HG03196 (cell line): ENCODE results near the gene SMG9.
A peak's percentile ranks its signal among the peaks of the same experiment; 100 is the strongest.
"Not testable (repeated sequence)": the region's sequence is repeated elsewhere in the genome, so short reads cannot be mapped to it uniquely, and the experiment has no call there.

Experiments used
- ATAC-seq: cut with Tn5 transposase; IDR thresholded peaks from one replicate; pipeline ENCODE4 v1.9.1; 2021; ENCODE audit not compliant: unreplicated experiment

The SMG9 gene

DNA sequence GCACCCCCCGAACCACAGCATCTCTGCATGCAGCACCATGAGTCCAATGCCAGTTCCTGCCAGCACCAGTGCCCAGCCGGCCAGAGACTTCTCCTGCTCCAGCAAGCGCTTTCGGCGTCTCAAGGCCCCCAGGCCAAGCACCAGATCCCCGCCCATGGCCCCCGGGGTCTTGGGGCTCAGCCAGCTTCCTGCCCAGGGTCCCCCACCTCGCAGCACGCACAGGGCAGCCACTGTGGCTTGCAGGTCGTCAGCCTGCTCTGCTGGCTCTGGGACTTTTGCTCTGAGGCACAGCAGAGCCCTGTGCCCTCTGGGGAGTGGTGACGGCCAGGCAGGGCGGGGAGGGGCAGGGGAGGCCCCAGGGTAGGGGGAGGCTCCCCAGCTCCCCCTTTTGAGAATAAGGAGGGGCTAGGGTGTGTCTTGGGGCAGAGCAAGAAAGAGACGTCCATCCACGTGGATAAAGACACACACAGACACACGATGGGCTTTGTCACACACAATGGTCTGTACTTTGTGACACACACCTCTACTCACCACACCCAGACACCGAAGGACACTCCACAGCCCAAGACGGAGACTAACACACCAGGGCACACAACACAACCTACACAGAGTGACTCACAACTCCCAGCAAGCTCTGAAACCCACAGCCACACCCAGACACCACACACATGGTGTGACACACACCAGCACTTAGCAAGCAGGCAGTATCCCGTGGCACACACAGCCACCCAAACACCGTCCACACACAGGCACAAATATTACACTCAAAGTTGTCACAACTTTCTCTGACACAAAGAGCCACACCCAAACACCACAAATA is 26.2 kb upstream of the SMG9 start, which contains the start of gene KCNN4:
Gene KCNN4, minus strand, starts transcription at position 268 of the 820 bp plus-strand sequence. Its CDS starts 112 bp downstream, at position 156.
- no peak for ATAC-seq

- no peak for ATAC-seq
Measured at GRCh38 chr19:43779820-43780219, 25.1 kb upstream of the SMG9 start.

DNA sequence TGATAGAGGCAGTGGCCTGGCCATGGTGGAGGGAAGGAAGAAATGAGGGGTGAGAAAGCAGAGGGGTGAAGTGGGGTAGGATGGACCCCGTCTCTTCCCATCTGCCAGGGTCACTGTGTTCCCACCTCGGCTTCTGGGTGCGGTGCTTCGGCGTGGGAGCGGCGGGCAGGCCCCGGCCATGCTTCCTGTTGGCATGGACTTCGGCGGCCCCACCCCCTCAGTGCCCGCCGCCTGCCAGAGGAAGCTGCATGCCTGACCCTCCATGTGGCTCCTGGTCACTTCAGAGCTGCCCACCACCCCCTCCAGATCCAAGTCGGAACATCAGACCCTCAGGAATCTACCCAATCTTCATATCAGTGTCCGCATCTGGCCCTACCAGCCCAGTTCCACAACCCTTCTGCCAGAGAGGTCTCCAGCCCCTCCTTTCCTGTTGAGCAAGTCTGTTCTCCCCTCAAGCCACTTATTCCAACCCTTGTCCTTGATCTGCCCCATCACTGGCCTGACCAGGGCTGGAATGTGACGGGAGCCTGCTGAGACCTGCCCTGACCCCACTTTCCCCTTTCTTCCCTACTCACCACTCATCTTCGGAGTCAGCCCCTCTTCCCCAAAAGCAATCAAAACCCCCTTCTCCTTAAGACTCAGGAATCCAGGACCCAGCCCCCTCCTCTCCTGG is 24.5 kb upstream of the SMG9 start:
- ATAC-seq = no peak

GRCh38 chr19:43778651-43779050 is 23.9 kb upstream of the SMG9 start:
- ATAC-seq = no peak

DNA sequence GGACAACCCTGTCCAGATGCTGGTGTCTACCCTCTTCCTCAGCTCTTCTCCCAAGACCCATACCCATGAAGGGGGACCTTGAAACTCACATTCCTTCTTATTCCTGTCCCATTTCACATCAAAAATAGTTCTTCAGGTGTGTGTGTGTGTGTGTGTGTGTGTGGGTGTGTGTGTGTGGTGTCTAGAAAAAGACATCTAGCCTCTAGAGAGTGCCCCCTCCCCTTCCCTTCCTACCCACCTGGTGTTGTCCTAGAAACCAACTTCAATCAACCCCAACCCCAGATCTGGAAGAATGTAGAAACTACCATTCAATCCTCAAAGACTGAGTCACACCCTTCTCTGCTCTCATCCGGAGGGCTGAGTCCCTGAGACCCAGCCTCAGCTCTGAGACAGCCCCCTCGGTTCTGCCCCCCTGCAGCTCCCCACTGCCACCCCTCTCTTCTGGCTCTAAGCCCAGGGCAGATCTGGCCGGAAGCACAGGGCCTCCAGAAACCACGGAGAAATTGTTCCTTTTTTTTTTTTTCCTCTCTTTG is 22.5 kb upstream of the SMG9 start:
- ATAC-seq = no peak

GRCh38 chr19:43776286-43776685 is 21.5 kb upstream of the SMG9 start:
- ATAC-seq = no peak

GRCh38 chr19:43775299-43775890 is 20.6 kb upstream of the SMG9 start:
- ATAC-seq = no peak

- not testable (repeated sequence) for ATAC-seq
Measured at GRCh38 chr19:43774940-43775258, 20.1 kb upstream of the SMG9 start.

- ATAC-seq = no peak
Measured at GRCh38 chr19:43774103-43774939, 19.6 kb upstream of the SMG9 start.

- no peak for ATAC-seq
Measured at GRCh38 chr19:43773725-43774102, 19.0 kb upstream of the SMG9 start.

GRCh38 chr19:43769256-43769655 is 14.5 kb upstream of the SMG9 start:
- no peak for ATAC-seq

GRCh38 chr19:43768273-43769050 is 13.7 kb upstream of the SMG9 start:
- no peak for ATAC-seq

DNA sequence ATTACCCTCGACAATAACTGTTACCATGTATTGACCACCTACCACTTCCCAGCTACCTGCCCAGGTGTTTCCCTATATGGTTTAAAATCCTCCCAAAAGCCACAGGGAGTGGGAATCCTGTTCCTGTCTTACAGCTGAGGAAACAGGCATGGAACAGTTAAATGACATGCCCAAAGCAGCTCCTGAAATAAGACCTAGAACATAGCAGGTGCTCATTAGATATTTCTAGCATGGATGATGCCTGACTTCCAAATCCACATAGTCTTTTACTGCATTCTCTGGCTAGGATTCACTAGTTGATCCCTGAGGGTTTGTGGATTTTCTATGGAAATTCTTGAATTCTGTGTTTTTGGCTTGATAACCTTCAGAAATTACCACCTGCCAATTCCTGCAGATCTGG is 13.1 kb upstream of the SMG9 start:
- no peak for ATAC-seq

GRCh38 chr19:43767316-43767715 is 12.6 kb upstream of the SMG9 start:
- no peak for ATAC-seq

DNA sequence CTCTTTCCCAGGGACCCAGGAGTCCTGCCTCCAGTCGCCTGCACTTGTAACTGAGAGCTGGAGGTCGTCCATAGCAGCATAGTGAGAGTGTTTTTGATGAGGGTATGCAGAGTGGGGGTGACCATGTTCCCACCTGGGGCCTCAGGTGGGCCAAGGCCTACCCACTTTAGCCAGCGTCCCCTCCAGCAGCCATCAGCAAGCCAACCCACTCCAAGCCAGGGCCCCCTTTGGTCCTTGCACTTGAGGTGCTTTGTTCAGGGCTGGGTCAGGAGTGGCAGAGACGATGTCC is 11.9 kb upstream of the SMG9 start:
- ATAC-seq = no peak

GRCh38 chr19:43765109-43765876 is 10.5 kb upstream of the SMG9 start:
- peak; percentile 69 for ATAC-seq

GRCh38 chr19:43764684-43765083 is 9.9 kb upstream of the SMG9 start:
- not testable (repeated sequence) for ATAC-seq

- no peak for ATAC-seq
Measured at GRCh38 chr19:43763473-43763939, 8.7 kb upstream of the SMG9 start.

GRCh38 chr19:43762814-43763213 is 8.1 kb upstream of the SMG9 start:
- ATAC-seq = no peak

DNA sequence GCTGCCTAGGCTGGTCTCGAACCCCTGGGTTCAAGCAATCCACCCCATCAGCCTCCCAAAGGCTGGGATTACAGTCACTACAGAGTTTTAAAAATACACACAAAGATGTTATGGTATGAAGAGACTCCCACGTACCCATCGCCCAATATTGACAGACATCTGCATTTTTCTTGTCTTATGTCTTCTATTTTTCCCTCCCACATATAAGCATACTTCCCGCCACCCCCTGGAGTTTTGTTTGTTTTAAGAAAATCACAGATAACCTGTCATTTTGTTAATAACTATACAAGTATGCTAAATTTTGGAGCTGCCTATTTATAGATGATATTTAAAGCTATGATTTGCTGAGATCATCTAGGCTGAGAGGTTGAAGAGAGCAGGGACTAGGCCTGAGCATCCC is 6.2 kb upstream of the SMG9 start:
- ATAC-seq = no peak
